Stimulated activated CD4-positive, alpha-beta T cell treated with anti-CD3 and anti-CD28 coated beads, Interleukin-12 subunit alpha, Interleukin-12 subunit beta, amount 100 ng/mL, for 48 hours (primary cell): ENCODE results near the gene OCEL1.
"Not testable (repeated sequence)": the region's sequence is repeated elsewhere in the genome, so short reads cannot be mapped to it uniquely, and the experiment has no call there.

Source experiments
- DNase-seq, 3 donors: peaks; one replicate each; pipeline ENCODE4 v3.0.0-alpha.2; 2020; ENCODE audit warnings: low read depth in 2 of 3, low spot score in 1 of 3

OCEL1 gene, protein sequence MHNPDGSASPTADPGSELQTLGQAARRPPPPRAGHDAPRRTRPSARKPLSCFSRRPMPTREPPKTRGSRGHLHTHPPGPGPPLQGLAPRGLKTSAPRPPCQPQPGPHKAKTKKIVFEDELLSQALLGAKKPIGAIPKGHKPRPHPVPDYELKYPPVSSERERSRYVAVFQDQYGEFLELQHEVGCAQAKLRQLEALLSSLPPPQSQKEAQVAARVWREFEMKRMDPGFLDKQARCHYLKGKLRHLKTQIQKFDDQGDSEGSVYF

DNA sequence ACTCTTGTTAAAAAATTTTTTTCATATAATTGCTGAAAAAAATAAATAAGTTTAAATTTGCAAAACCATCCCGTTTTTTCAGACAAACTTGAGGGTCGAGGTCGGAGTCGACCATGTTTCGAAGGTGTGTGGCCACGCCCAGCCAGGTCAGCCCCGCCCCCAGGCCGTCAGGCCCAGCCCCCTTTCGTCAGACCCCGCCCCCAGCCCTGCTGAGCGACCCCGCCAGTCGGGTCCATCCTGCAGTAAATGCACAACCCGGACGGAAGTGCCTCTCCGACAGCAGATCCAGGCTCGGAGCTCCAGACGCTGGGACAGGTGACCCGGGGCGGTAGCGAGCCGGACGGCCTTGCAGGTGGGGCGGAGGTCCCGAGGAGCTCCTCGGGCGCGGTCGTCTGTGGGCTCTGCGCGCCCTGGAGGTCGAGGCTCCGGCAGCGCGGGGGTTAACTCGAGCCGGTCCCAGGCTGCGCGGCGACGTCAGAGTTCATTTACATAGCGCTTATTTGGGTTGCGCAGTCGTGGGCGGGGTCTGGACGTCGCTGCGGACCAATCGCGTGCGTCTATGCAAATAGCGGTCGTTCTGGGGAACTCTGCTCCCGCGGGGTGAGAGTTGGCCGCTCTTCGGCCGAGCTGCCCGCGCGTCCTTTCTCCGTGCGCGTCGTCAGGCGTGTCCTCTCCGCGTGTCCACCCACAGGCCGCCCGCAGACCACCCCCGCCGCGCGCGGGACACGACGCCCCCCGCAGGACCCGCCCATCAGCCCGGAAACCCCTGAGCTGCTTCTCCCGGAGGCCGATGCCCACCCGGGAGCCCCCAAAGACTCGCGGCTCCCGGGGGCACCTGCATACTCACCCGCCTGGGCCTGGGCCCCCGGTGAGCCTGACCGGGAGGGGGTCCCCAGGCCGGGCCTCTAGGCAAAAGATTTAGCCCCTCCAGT, at the start of gene OCEL1:
Gene OCEL1, plus strand, starts transcription at position 225 of the 932 bp plus-strand sequence. Its CDS starts 22 bp downstream, at position 247.
- peak; percentile 94 to 97 (median 95) for DNase-seq

DNA sequence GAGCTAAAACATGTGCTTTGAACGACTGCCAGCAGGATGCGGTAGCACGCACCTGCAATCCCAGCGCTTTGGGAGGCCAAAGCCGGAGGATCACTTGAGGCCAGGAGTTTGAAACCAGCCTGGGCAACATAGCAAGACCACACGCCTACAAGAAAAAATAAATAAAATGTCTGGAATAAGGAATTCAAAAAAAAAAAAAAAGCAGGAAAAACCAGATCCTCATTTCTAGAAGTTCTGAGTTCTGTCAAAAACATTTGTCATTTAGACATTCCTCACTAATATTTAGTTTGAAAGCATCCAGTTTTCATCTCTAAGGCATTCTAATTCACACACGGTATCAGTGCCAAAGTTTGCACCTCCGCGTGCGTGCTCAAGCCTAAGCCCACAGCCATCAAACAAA, 47.7 kb upstream of the OCEL1 start:
- no peak for DNase-seq

GRCh38 chr19:17180997-17181702, 44.9 kb upstream of the OCEL1 start:
- no peak for DNase-seq

GRCh38 chr19:17183271-17183761, 42.7 kb upstream of the OCEL1 start:
- DNase-seq: peak in 1 of 3 donors; percentile 20

DNA sequence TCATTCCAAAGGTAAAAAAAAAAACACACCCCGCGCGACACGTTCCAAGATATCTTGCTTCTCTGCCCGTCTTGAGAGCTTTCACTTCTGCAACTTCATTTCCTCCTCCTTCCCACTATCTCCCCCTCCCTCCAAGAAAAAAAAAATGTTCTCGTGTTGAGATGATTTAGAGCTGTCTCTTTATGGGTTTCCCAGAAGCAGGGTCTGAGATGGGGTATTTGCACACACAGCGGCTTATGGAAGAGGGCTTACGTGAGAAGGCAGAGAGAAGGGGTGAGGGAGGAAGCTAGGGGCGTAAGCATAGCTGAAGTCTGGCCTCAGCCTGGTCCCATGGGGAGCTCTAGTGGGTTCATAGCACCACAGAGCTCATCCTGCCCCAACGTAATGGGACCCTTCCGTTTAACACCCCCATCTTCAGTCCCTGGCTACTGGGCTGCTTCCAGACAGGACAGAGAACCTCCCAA, 42.1 kb upstream of the OCEL1 start:
- DNase-seq: no peak

DNA sequence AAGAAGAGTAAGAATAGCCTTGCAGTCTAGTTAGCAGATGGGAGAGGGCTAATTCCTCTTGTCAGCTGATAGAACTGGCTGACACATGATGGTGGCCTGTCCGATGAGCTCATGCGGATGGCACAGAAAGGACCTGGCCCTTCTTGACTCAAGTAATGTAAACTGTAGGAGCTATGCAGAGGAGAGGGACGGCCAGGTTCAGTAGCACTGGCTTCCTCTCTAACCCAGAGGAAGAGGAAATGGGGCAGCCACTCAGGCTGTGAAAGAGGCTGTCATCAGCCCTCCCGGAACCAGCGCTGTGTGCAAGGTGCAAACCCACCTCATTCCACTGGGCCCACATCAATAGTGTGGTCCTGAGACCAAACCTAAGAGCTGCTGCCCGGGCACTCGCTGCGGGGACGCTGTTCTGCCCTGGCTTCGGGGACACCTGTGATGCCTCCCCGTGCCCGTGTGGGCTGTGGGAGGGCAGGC, 41.6 kb upstream of the OCEL1 start:
- DNase-seq: no peak

DNA sequence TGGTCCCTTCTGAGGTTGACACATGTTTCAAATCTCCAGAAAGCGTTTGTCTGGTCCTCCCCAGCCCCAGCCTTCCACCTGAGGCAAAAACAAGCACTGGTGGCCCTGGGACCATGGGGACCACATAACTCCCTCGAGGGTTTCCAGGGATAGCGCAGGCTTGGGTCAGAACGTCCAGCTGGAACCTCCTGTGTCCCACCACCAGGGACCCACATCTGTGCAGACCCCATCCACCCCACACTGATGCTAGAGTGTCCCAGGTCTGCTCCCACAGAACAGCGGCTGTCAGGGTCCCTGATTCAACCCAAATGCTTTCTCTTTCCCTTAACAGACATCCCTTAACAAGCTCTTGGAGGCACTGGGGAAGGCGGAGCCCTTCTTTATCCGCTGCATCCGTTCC, 40.4 kb upstream of the OCEL1 start:
- DNase-seq: no peak

DNA sequence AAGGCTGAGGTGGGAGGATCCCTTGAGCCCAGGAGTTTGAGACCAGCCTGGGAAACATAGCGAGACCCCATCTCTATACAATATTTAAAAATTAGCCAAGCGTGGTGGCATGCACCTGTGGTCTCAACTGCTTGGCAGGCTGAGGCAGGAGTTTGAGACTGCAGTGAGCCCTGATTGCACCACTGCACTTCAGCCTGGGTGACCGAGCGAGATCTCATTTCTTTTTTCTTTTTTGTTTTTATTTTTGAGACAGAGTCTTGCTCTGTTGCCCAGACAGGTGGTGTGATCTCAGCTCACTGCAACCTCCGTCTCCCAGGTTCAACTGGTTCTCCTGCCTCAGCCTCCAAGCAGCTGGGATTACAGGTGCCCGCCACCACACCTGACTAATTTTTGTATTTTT, 34.3 kb upstream of the OCEL1 start:
- not testable (repeated sequence) for DNase-seq

DNA sequence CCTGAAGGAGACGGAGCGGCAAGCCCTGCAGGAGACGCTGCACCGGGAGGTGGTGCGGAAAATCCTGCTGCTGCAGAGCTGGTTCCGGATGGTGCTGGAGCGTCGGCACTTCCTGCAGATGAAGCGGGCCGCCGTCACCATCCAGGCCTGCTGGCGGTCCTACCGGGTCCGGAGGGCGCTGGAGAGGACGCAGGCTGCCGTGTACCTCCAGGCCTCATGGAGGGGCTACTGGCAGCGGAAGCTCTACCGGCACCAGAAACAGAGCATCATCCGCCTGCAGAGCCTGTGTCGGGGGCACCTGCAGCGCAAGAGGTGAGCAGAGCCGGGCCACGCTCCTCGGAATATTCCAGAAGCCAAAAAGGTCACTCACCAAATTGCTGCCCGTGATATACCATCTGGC, 33.3 kb upstream of the OCEL1 start:
- no peak for DNase-seq

GRCh38 chr19:17194608-17195007, 31.4 kb upstream of the OCEL1 start:
- DNase-seq: no peak

DNA sequence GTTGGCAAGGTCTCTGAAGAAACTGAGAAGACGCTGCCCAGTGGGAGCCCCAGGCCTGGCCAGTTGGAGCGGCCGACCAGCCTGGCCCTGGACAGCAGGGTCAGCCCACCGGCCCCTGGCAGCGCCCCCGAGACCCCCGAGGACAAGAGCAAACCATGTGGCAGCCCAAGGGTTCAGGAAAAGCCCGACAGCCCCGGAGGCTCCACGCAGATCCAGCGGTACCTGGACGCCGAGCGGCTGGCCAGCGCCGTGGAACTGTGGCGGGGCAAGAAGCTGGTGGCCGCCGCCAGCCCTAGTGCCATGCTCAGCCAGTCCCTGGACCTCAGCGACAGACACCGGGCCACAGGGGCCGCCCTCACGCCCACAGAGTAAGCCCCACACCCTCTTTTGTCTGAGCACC, 30.9 kb upstream of the OCEL1 start:
- DNase-seq: no peak

DNA sequence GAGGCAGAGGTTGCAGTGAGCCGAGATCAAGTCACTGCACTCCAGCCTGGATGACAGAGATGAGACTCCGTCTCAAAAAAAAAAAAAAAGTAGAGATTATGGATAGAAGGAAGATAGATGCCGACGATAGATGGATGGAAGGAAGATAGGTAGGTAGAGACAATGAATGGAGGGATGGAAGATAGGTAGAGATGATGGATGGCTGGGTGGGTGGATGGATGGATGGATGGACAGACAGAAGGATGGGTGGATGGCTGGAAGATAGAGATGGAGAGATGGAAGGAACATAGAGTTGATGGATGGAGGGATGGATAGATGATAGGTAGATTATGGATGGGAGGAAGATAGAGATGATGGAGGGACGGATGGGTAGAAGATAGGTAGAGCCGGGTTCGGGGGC, 29.4 kb upstream of the OCEL1 start:
- no peak for DNase-seq

DNA sequence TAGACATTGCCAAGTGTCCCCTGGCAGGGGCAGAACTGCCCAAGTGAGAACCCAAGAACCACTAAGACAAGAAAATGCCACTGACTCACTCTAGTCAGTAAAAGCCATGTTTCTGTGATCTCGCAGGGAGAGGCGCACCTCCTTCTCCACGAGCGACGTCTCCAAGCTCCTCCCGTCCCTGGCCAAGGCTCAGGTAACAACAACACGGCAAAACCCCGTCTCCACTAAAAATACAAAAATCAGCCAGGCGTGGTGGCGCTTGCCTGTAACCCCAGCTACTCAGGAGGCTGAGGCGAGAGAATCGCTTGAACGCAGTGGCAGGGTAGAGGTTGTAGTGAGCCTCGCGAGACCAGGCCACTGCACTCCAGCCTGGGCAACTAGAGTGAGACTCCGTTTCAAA, 28.4 kb upstream of the OCEL1 start:
- DNase-seq: no peak

GRCh38 chr19:17200408-17201079, 25.5 kb upstream of the OCEL1 start:
- no peak for DNase-seq

GRCh38 chr19:17202249-17202648, 23.8 kb upstream of the OCEL1 start:
- no peak for DNase-seq

DNA sequence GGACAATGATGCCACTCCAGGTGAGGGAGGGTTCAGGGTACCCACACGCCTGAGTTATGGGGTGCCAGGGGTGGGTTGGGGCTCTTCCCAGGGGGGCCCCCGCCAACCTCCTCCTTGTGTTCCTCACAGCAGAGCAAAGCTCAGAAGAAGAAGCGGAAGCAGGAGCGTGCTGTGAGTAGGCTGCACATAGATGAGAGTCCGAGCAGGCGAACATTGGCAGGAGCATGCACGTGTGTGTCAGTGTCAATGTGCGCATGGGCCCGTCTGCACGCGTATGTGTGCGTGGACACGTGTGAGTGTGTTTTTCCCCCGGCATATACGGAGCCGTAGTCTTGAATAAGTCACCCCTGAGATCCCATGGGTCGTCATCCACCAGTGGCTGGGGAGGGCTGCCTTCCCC, 23.3 kb upstream of the OCEL1 start:
- no peak for DNase-seq

DNA sequence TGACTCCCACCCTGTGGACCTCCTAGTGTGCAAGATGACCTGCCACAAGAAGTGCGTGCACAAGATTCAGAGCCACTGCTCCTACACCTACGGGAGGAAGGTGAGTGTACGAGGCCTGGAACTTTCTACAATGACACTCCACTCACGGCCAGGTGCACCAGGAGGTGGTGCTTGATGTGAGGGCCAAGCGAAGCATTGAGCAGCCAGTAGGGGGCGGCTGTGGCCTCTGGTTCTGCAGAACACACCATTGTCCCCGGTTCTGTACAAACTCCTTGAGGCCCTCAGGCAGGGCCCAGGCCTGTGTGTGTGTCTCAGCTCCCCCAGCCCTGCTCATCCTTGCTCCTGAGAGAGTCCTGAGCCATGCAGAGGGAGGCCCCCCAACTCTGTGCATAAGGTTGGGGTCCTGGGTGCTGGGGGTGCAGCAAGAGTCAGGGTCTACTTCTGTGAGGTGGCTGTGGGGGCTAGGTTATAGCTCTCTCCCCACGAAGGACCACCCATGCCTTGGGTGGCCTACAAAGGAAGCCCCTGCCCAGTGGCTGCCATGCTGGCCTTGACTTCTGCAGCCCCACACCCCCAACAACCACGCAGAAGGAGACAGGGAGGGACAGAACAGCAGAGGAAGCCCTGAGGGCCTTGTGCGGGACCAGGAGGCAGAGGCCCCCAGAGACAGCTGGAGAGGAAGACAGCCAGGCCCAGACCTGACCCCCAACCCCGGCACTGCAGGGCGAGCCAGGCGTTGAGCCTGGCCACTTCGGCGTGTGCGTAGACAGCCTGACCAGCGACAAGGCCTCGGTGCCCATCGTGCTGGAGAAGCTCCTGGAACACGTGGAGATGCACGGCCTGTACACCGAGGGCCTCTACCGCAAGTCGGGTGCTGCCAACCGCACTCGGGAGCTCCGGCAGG, 20.5 kb upstream of the OCEL1 start:
- peak; percentile 30 to 38 (median 37) for DNase-seq

GRCh38 chr19:17206736-17207581, 19.1 kb upstream of the OCEL1 start:
- no peak for DNase-seq
